RWPE2 (cell line): ENCODE measurements around the gene FCHSD1.

Experiments used
- ATAC-seq: fragments of 200-7000 bp; cut with Tn5 transposase; 3 replicates; pipeline ENCODE4 v1.9.1; 2021; ENCODE audit warnings: low read depth
- DNase-seq: peaks from one replicate; pipeline ENCODE4 v3.0.0-alpha.2; 2020; ENCODE audit warnings: low spot score
- H3K27ac ChIP-seq: fragments of 450-650 bp; 2 replicates; pipeline ENCODE4 v1.5.1; 2017; ENCODE audit warnings: mild to moderate bottlenecking; ENCODE audit not compliant: poor library complexity, severe bottlenecking
- H3K27me3 ChIP-seq: fragments of 250-450 bp; sonication (Bioruptor Pico); 2 replicates; pipeline ENCODE4 v1.5.1; 2021; ENCODE audit warnings: mild to moderate bottlenecking, moderate library complexity; ENCODE audit not compliant: insufficient read depth, poor library complexity, severe bottlenecking
- H3K36me3 ChIP-seq: fragments of 250-450 bp; sonication (Bioruptor Pico); 2 replicates; pipeline ENCODE4 v1.5.1; 2020; ENCODE audit warnings: low read depth, mild to moderate bottlenecking, moderate library complexity
- H3K4me1 ChIP-seq: fragments of 250-450 bp; sonication (Bioruptor Pico); 2 replicates; pipeline ENCODE4 v1.5.1; 2021; ENCODE audit warnings: mild to moderate bottlenecking, moderate library complexity; ENCODE audit not compliant: insufficient read depth, poor library complexity, severe bottlenecking
- H3K4me3 ChIP-seq: fragments of 250-450 bp; sonication (Bioruptor Pico); 2 replicates; pipeline ENCODE4 v1.5.1; 2021; ENCODE audit warnings: mild to moderate bottlenecking, moderate library complexity; ENCODE audit not compliant: severe bottlenecking
- H3K9me3 ChIP-seq: fragments of 250-450 bp; sonication (Bioruptor Pico); 2 replicates; pipeline ENCODE4 v1.5.1; 2021; ENCODE audit warnings: mild to moderate bottlenecking, moderate library complexity; ENCODE audit not compliant: severe bottlenecking
- TF ChIP-seq, protein P1 (sequence below): fragments of 450-650 bp; IDR thresholded peaks from one replicate; pipeline ENCODE4 v1.5.1; 2017; ENCODE audit warnings: mild to moderate bottlenecking, moderate library complexity; ENCODE audit not compliant: poor library complexity, severe bottlenecking

Gene FCHSD1

GRCh38 chr5:141674747-141675146 lies 23.5 kb upstream of the FCHSD1 start:
- TF ChIP-seq, protein P1, sequence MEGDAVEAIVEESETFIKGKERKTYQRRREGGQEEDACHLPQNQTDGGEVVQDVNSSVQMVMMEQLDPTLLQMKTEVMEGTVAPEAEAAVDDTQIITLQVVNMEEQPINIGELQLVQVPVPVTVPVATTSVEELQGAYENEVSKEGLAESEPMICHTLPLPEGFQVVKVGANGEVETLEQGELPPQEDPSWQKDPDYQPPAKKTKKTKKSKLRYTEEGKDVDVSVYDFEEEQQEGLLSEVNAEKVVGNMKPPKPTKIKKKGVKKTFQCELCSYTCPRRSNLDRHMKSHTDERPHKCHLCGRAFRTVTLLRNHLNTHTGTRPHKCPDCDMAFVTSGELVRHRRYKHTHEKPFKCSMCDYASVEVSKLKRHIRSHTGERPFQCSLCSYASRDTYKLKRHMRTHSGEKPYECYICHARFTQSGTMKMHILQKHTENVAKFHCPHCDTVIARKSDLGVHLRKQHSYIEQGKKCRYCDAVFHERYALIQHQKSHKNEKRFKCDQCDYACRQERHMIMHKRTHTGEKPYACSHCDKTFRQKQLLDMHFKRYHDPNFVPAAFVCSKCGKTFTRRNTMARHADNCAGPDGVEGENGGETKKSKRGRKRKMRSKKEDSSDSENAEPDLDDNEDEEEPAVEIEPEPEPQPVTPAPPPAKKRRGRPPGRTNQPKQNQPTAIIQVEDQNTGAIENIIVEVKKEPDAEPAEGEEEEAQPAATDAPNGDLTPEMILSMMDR, result no peak
- no peak overlapping the region for H3K27ac ChIP-seq
- H3K27me3 ChIP-seq, result no peaks in the 10 kb centered on the region
- ATAC-seq (no peak), DNase-seq (no peak)
- no peak overlapping the region for H3K4me3 ChIP-seq
- H3K4me1 ChIP-seq, result no peaks in the 10 kb centered on the region
- no peaks in the 10 kb centered on the region for H3K9me3 ChIP-seq
- H3K36me3 ChIP-seq, result peaks cover 51% of the 10 kb centered on the region

DNA sequence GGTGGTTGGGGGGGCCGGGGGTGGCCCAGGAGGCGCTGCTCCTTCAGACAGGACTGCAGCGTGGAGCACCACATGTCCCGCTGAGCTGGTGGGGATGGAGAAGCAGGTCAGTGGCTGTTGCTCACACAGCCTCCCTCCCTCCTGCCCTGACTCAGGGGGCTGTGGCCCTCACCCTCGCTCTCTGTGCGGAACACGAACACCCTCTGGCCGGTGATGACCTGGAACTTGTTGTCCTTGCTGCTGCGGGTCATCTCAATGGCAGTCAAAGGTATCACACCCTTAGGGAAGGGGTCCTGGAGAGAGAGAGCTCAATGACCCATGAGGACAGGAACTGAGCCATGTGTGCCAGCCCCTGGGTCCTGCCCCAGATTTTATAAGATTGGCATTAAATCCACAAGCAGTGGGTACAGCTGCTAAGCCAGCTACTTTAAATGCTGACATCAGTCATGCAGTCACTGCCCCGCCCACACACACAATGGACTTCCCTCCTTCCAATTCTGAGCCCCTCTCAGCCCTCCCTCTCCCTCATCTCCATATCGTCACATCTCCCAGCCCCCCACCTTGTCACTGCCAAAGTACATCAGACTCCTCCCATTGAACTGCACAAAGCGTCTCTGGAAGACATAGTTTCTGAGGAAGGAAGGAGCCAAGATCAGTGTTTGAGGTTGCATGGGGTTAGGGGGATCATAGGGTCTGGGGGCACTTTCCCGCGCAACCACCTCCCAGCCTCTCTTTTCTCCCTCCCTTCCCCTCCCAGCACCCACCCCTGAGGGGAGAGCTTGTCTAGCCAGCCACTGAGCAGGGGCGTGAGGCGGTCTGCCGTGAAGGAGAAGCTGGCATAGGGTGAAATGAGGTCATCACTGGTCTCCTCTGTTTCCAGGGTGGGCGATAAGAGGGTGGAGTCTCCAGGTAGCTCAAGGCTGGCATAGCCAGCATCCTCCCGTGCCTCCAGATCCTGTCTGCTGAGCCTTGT lies 21.9 kb upstream of the FCHSD1 start:
- peaks cover 49% of the 10 kb centered on the region for H3K36me3 ChIP-seq
- no peak for ATAC-seq
- no peaks in the 10 kb centered on the region for H3K4me1 ChIP-seq
- no peaks in the 10 kb centered on the region for H3K9me3 ChIP-seq
- TF ChIP-seq, protein P1, result no peak
- no peaks in the 10 kb centered on the region for H3K27me3 ChIP-seq
- DNase-seq, result no peak
- H3K4me3 ChIP-seq, result no peak overlapping the region
- H3K27ac ChIP-seq, result no peak overlapping the region

DNA sequence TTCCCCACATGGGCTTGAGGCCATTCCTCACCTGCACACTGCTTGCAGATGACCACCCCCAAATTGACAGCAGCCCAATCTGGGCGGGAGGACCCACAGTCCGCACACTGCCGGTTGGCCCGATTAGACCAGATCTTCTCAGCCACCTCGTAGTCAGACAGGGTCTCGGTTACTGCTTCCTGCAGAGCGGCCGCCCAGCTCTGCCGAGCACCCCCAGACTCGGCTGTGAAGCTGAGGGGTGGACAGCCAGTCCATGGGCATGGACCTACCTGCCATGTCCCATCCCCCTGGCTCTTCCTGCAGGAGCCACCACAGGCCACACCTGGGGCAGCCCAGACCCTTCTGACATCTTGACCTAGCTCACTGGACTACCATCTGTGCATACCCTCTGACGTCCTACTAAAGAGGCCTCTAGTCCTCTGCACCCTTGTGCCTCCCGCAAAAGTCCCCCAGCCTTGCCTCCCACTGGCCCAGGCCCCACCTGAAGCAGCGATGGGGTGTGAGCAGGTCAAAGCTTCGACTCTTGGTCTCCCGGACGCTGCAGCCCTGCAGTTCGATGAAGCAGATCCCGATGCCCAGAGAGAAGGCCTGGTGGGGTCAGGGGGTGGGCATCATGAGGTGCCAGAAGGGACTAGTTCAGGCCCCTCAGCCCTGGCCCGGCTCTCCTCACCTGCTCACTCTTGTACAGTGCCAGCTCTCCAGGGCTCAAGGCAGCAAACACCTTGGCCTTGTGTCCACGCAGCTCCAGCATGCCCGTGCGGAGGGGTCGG lies 21.0 kb upstream of the FCHSD1 start:
- H3K4me1 ChIP-seq, result no peaks in the 10 kb centered on the region

DNA sequence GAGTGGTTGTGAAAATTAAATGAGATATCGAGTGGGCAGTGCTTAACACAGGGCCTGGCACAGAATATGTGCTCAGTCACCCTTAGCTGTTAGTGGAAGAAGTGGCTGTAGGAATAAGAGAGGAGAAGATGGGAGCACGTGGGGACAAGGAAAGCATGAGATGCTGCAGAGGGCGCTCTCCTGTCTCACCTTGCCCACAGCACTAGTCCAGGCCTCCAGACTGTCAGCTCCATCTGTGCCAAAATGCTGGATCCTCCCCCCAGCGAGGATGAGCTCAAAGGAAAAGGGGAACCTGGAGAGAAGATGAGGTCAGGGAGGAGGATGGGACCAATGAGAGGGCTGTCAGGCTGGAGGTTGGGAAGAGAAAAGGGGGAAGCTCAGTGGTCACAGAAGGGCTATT lies 18.3 kb upstream of the FCHSD1 start:
- Histone ChIP-seq H3K36me3 (peaks cover 53% of the 10 kb centered on the region), H3K27ac (no peak overlapping the region), H3K27me3 (no peaks in the 10 kb centered on the region), H3K9me3 (no peaks in the 10 kb centered on the region), H3K4me3 (no peak overlapping the region), H3K4me1 (no peaks in the 10 kb centered on the region)
- ATAC-seq (no peak), DNase-seq (no peak)
- TF ChIP-seq, protein P1, result no peak

More for the DNA sequence above, 21.0 kb upstream of the FCHSD1 start:
- Histone ChIP-seq H3K36me3 (peaks cover 43% of the 10 kb centered on the region), H3K4me3 (no peak overlapping the region), H3K27ac (no peak overlapping the region), H3K27me3 (no peaks in the 10 kb centered on the region), H3K9me3 (no peaks in the 10 kb centered on the region)
- TF ChIP-seq, protein P1, result no peak
- DNase-seq (no peak), ATAC-seq (no peak)
